NCI-H526 (cell line): Measurements from ENCODE around the gene PRSS3.
"Not testable (repeated sequence)": the region's sequence is repeated elsewhere in the genome, so short reads cannot be mapped to it uniquely, and the experiment has no call there.

Experiments used
- DNase-seq, 2 experiments: peaks; one replicate each; lab custom pipeline; 2025; lab: John Stamatoyannopoulos, UW

PRSS3 gene

DNA sequence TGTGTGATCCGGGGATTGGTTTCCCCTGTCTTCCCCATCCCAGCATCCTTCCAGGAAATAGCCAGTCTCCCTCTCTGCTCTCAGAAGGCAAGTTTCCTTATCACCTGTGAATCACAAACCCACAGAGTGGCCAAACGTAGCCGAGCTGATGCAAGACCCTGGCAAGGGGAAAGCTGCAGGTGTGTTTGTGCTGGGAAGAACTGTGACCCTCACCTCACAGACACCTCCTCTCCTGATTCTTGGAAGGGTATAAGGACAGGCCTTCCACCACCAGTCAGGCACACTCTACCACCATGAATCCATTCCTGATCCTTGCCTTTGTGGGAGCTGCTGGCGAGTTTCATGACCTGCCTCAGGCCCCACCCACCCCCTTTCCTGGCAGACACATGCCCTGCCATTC, at the start of gene PRSS3:
TSS of gene PRSS3 (plus strand) at position 281 of the 400 bp plus-strand sequence. CDS start at position 294, 13 bp downstream.
- no peak for DNase-seq

DNA sequence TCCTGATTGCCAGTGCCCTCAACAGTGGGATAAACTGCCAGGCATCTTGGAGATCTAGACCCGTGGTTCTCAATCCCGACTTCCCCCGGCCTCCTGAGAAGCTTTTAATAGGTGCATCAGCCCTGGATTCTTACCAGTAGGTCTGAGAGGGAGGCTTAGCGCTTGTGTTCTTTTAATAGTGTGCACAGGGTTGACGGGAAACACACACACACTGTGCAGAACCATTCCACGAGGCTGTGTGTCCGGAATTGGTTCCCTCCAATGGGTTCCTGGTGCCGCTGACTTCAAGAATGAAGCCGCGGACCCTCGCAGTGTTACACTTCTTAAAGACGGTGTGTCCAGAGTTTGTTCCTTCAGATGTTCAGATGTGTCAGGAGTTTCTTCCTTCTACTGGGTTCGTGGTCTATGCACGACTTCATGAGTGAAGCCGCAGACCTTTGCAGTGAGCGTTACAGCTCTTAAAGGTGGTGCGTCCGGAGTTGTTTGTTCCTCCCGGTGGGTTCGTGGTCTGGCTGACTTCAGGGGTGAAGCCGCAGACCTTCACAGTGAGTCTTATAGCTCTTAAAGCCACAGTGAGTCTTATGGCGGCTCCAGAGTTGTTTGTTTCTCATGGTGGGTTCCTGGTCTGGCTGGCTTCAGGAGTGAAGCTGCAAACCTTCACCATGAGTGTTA, 46.6 kb upstream of the PRSS3 start:
- no peak for DNase-seq

DNA sequence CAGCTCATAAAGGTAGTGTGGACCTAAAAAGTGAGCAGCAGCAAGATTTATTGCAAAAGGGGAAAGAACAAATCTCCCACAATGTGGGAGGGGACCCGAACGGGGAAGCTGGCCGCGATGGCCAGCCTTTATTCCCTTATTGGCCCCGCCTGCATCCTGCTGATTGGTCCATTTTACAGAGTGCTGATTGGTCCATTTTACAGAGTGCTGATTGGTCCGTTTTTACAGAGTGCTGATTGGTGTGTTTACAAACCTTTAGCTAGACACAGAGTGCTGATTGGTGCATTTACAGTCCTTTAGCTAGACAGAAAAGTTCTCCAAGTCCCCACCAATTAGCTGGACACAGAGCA, 46.1 kb upstream of the PRSS3 start:
- DNase-seq, result not testable (repeated sequence)

DNA sequence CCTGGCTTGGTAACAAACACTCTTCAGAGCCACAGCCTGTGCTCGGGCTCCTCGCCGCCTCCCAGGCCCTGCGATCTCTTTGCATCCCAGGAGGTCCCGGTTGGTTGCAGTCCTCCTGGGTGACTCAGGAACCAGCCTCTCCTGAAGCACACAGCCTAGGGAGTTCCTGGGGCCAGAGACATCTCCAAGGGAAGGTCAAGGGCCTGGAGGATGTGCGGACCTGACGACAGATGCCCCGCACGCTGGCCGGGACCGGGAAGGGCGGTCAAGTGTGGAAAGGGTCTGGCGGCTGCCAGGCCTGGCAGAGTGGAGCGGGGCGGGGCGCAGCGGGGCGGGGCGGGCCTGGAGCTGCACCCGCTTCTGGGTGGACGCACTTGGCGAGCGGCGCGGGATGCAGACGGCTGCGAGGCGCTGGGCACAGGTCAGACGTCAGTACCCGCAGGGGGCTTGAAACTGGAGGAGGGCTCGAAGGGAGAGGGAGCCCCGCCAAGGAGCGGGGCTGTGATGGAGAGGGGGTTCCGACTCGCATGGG, 45.0 kb upstream of the PRSS3 start:
- peak; percentile 14 to 71 for DNase-seq

DNA sequence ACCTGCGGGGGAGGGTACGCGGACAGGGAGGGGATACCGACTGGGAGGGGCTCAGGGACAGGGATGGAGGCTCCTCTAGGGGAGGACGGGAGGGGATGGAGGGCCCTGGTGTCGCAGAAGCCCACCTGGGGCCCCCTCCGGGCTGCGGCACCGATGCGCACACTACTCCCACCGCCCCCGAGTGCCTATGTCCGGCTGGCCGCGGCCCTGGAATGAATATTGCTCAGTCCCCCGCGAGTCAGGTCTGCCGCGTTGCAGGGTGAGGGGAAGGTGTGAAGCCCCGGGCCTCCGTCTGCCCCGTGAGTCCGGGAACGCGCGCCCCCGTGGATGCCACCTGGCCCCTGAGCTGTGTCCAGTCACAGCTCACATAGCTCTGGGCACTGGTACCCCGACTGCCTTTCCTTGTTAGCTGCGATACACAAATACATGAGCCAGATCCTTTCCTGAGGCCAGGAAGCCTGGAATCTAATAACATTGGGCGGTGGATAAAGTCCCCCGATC, 44.5 kb upstream of the PRSS3 start:
- peak in 1 of 2 experiments; percentile 49 for DNase-seq

DNA sequence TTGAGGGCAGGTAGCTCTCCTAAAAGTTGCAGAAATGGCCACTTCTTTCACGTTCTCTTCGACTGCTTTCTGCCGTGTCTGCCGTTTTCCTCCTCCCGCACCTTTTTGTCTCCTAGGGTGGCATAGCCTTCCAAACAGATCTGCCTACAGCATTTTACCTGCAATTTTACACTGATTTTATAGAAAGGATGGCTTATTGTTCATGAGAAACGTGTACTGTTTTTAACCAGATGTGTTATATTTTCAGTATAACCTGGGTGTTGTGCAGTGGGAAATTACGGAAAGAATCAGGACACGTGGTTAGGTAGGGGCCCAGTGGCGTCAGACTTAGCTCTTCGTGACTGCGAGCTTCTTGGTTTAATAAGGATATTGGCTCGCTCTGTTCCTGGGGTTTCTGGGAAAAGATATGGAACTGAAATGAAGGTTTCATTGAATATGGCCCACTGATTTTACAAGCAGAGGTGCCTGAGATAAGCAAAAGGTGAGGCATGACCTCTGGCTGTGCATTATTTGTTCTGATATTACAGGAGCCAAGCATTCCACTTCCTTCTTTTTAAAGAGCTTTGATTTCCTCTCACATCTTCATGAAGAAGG, 43.7 kb upstream of the PRSS3 start:
- peak in 1 of 2 experiments; percentile 43 for DNase-seq

DNA sequence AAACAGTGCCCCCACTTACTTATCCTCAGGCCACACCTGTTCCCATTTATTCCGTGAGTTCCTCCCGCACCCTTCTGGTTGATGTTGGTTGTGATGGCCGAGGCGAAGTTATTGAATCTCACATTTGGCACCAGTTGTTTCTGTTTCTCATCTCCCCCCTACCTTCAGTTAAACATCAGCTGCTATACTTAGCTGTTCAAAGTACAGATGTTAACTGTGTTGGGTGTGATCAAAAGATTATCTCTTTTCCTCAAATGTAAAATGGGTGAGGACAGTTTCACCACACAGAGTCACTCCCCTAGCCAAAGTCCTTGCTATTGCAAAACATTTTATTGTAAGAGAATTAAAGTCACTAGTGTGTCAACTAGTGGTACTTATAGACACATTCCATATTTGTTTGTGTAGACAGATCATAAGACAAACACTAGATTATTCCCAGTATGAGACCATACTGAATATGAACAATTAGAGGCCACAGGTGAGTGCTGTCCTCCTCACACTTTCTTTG, 43.2 kb upstream of the PRSS3 start:
- DNase-seq, result no peak

DNA sequence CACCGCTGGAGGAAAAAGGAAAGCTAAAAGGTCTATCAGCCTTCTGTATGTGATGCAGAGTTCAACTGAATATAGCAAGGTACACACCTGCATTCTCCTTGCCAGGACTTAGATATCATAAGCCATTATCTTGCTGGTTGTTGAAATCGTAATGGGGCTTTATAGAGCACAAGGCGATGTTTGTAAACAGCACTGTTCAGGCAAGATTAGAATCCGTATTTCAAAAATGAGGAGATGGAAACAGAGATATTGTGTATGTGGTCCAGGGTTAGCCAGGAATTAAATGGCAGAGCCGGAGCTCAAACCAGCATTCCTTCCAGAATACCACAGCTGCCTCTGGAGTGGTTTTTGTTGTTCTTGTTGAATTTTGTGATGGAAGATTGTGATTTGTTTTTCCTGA, 42.6 kb upstream of the PRSS3 start:
- not testable (repeated sequence) for DNase-seq

DNA sequence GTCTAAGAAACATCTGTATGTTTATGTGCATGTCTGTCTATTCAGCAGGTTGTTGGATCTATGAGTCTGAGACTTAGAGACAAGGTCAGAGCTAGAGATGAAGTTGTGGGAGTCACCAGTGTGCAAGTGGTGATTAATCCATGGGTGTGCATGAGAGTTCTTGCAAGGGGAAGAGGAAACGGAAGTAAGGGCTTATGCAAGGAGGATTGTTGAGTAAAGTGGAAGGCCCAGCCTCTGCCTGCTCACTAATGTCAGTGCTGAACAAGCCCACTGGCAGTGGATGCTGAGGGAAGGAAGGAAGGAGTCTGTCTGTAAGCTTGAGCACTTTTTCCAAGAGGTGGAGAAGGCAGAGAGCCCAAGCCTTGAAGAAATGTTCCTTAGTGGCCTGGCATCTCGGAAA, 35.7 kb upstream of the PRSS3 start:
- DNase-seq, result not testable (repeated sequence)

DNA sequence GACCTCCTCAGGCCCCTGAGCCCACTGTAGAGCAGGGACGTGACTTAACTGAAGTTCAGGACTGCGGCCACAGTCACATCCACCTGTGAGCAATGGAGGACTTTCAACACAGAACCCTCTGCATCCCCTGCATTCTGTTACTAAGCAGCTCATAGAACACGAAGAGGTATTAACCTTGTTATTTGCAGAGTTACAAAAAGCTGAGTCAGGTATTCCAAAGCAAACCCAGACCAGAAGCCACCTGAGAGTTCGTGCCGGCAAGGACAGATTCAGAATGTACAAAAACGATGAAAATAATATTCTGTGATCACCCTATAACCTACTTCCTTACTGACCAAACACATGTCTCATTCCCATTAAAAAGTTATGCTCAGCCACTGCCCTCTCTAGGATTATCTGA, 33.0 kb upstream of the PRSS3 start:
- no peak for DNase-seq

DNA sequence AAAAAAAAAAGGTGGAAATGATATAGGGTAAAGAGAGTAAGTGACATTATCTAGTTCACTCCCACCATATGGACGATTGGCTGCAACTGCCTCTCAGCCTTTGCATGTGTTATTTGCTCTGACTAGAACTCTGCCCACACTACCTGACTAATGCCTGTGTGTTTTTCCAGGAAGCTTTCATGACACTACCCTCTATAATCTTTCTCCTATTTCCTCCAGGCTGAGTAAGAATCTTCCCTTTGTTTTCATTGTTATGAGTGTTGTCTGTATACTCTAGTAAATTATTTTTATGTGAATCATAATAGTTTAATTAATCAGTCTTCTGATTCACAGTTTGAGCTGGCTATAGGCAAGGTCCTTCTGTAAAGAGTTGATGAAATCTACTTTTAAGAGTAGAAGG, 31.7 kb upstream of the PRSS3 start:
- DNase-seq, result not testable (repeated sequence)

DNA sequence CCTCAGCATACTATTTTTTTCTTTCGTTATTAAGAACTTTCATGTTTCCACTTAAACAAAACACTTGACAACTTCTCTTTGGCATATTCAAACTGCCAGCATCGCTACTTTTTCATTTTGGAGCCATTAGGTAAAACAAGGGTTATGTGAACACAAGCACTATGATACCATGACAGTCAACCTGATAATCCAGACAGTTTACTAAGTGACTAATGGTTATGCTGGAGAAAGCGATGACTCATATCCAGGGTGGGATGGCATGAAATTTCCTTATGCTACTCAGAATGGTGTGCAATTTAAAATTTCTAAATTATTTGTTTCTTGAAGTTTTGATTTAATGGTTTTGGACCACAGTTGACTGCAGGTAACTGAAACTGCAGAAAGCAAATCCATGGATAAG, 29.9 kb upstream of the PRSS3 start:
- no peak for DNase-seq

DNA sequence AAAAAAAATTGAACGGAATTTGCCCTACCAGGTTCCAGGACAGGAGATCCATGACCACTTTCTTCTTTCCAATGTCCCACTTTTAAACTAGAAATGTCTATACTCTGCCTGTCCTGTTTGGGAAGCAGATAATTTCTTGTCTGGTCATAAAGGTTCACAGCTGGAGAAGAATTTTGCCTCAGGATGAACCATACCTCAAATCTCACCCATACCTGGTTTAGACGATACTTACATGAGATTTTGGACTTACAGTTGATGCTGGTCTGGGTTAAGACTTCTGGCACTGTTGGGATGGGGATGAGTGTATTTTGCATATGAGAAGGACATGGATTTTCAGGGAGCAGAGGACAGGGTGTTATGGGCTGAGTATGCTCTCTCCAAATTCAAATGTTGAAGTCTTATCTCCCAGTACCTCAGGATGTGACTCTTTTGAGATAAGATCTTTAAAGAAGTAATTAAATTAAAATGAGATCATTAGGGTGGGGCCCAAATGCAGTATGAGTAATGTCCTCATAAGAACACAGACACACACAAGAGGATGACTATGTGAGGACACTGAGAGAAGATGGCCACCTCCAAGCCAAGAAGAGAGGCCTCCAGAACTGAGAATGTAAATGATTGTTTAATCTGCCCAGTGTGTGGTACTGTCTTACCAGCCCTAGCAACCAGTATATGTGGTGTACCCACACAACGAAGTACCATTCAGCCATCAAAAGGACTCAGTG, 25.0 kb upstream of the PRSS3 start:
- DNase-seq, result not testable (repeated sequence)

DNA sequence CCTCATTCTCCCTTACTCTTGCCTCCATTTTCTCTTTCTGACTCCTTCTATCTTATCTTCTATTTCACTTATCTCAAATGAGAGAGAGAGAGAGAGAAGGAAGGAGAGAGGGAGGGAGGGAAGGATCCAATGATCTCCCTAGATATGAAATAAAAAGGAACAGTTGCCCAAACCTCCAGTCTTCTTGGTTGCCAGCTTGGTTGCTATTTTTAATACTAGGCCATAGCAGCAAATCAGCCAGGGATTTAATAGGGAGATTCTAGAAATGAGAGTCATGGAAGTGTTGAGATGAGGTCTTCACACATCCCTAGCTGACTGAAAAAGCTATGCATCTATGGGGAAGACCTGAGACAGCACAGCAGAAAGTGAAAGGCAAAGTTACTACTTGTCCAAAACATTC, 22.2 kb upstream of the PRSS3 start:
- not testable (repeated sequence) for DNase-seq

DNA sequence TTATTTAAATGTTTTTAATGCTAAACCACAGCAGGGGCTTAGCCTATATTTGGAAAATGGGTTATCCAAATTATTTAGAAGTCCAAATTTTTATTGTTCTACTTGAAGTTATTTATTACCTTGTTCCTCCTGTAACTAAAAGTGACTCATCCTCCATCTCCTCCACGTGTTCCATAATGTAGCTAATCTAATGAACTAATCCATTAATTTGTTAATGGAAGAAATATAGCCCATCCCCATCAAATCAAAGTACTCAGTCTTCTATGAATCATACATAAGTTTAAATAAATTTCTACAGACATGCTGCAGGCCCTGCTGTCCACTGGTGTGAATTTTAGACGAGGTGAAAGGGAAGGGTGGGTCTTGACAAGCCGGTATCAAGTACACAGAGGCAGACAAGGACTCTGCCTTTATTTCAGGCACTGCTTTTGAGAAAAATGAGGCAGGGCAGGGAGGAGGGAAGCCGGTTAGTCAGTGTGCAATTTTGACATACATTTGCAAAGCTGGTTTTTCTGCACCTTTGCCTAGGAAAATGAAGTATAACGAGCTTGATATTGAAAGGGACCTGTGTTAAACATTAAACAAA, 21.2 kb upstream of the PRSS3 start:
- DNase-seq, result peak; percentile 93 to 94

DNA sequence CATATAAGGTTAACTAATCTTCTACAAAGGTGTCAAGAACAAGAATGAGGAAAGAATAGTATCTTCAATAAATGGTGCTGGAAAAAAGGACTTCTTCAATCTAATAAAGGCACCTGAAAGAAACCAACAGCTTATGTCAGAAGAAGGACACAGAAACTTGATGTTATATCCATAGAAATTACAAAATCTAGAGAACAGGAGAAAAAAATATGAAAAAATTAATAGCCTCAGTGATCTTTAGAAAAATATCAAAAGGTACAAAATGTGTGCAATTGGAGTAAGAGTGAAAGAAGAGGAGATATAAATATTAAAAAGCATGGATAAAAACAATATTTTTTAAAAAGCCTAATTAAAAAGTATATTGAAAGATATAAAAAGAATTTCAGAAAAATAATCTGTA, 18.8 kb upstream of the PRSS3 start:
- no peak for DNase-seq

DNA sequence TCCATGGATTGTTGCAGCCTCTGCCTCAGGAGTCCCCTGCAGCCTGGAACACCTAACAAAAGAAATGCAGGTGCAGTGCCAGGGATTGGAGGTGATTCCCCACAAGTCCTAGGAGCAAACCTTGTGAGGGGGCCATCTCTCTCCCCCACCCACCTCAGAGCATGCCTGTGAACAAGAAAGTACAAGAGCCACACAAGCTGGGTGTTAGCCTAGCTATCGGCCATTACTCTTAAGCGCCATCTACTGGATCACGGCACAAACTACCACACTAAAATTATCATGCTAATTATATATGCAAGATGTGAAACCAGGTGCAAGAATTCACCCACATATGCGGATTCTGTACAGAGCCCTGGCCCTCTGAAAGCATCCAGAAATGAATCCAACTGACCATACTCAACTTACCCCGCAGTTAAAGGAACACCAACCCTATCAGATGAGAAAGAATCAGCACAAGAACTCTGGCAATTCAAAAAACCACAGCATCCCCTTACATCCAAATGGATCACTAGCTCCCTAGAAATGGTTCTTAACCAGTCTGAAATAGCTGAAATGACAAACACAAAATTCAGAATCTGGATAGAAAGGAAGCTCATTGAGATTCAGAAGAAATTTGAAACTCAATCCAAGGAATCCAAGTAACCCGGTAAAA, 16.5 kb upstream of the PRSS3 start:
- DNase-seq, result peak; percentile 60 to 84

DNA sequence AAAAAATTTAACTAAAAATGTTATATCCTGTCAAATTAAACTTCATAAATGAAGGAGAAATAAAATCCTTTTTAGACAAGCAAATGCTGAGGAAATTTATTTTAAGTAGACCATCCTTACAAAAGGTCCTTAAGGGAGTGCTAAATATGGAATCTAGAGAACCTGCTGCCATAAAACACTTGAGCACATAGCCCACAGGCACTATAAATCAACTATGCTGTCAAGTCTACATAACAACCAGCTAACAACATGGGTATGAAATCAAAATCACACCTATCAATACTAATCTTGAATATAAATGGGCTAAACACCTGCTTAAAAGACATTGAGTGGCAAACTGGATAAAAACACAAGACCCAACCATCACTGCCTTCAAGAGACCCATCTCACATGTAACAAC, 15.1 kb upstream of the PRSS3 start:
- no peak for DNase-seq

DNA sequence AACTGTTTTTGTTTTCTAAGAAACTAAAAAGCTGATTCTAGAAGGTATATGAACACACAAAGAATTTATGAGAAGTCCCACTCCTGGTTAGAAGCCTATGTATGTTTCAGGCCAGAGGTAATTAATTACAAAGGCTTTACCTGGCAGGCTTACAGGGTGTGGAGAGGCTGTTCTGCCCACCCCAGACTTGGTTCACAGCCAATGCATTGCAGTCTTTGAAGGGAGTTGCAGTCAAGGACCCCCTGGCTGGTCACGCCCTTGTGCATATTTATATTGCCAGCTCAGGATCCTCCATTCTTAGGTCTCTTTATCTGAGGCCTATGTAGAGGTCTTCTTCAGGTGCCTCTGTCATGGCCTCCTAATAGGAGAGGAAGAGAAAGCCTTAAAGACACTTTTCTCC, 13.6 kb upstream of the PRSS3 start:
- no peak for DNase-seq

DNA sequence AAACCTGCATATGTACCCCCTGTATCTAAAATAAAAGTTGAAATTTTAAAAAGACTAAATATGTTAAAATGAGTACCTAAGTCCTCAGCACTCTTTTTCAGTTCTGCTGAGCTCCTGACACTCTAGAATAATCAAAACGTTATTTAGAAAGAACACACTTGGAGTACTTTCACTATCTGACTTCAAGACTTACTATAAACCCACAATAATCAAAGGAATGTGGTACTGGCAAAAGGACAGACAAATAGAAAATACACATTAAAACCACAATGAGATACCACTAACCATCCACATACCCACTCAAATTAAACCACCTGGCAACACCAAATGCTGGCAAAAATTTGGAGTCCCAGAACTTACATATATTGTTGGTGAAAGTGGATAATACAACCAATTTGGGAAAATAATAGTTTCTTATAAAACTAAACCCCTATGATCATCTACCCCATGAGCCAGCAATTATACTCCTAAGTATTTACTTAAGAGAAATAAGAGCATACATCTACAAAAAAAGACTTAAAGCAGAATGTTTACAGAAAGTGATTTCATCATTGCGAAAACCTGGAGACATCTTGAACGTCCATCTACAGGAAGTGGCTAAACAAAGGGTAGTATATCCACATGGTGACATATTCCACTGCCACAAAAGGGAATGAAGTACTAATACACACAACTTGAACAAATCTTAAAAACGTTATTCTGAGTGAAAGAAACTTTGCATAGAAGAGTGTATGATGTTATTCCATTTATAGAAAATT, 12.8 kb upstream of the PRSS3 start:
- no peak for DNase-seq

DNA sequence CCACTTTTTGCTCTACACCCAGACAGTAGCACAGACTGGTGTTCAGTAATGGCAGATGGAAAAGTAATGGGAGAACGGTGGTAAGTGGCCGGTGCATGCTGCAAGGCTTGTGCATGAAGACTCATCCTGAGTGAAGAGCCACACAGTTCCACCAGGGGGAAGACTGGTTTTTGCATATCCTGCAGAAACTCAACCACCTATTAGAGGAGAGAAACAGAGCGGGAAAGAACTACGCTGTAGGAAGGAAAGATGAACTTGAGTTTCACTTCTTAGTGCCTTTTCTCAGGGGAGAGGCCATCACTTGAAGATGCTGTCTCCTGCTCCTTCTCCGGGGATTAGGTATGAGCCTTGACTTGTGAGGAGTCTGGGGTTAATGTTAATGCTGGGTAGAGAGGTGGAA, 9.4 kb upstream of the PRSS3 start:
- peak in 1 of 2 experiments; percentile 8 for DNase-seq
